ENCODE data around the gene B4GALNT1. TPM values are rescaled to one million over a fixed set of nuclear protein-coding genes. Genes with fewer than 3 reads are reported as not detected.

The B4GALNT1 gene
- total RNA-seq, 1 experiment from 2014 or later, result 11.1 TPM

GRCh38 chr12:57617942-57618341 is 15.1 kb downstream of the B4GALNT1 start:
- H3K36me3 Mint-ChIP-seq (ENCODE audit: insufficient read depth, unreplicated experiment), result no peaks in the 10 kb centered on the region
- no peaks in the 10 kb centered on the region for H3K9me3 Mint-ChIP-seq (ENCODE audit: low read depth, unreplicated experiment)
- no peak for TF ChIP-seq CTCF (IDR thresholded peaks at IDR 0.05; ENCODE audit: unreplicated experiment)
- BruUV-seq (replicated peaks), result no TSS peak
- intact Hi-C loops (cut with micrococcal nuclease; ENCODE audit: unreplicated experiment), result no loop called here
- no peak overlapping the region for H3K27ac Mint-ChIP-seq (ENCODE audit: unreplicated experiment)
- DNase-seq, result no peak
- CTCF ChIA-PET, result no interaction called here
- peaks cover 15% of the 10 kb centered on the region for H3K4me1 Mint-ChIP-seq (ENCODE audit: low read depth, unreplicated experiment)
- H3K27me3 Mint-ChIP-seq (ENCODE audit: unreplicated experiment), result peaks cover 100% of the 10 kb centered on the region
- no peak overlapping the region for H3K4me3 Mint-ChIP-seq (ENCODE audit: low read depth, unreplicated experiment)

- no peak for DNase-seq
- H3K4me1 Mint-ChIP-seq (ENCODE audit: low read depth, unreplicated experiment), result peaks cover 6% of the 10 kb centered on the region
- H3K36me3 Mint-ChIP-seq (ENCODE audit: insufficient read depth, unreplicated experiment), result no peaks in the 10 kb centered on the region
- no peak overlapping the region for H3K4me3 Mint-ChIP-seq (ENCODE audit: low read depth, unreplicated experiment)
- no peaks in the 10 kb centered on the region for H3K9me3 Mint-ChIP-seq (ENCODE audit: low read depth, unreplicated experiment)
- peaks cover 98% of the 10 kb centered on the region for H3K27me3 Mint-ChIP-seq (ENCODE audit: unreplicated experiment)
- TF ChIP-seq CTCF (IDR thresholded peaks at IDR 0.05; ENCODE audit: unreplicated experiment), result no peak
- no peak overlapping the region for H3K27ac Mint-ChIP-seq (ENCODE audit: unreplicated experiment)
- no TSS peak for BruUV-seq (replicated peaks)
- CTCF ChIA-PET, result no interaction called here
- intact Hi-C loops (cut with micrococcal nuclease; ENCODE audit: unreplicated experiment), result no loop called here
Measured at GRCh38 chr12:57616383-57617101, 16.5 kb downstream of the B4GALNT1 start.

- intact Hi-C loops (cut with micrococcal nuclease; ENCODE audit: unreplicated experiment), result no loop called here
- DNase-seq, result no peak
- peaks cover 3% of the 10 kb centered on the region for H3K4me1 Mint-ChIP-seq (ENCODE audit: low read depth, unreplicated experiment)
- H3K36me3 Mint-ChIP-seq (ENCODE audit: insufficient read depth, unreplicated experiment), result no peaks in the 10 kb centered on the region
- H3K27ac Mint-ChIP-seq (ENCODE audit: unreplicated experiment), result no peak overlapping the region
- no peaks in the 10 kb centered on the region for H3K9me3 Mint-ChIP-seq (ENCODE audit: low read depth, unreplicated experiment)
- peaks cover 93% of the 10 kb centered on the region for H3K27me3 Mint-ChIP-seq (ENCODE audit: unreplicated experiment)
- H3K4me3 Mint-ChIP-seq (ENCODE audit: low read depth, unreplicated experiment), result no peak overlapping the region
- CTCF ChIA-PET, result no interaction called here
- no peak for TF ChIP-seq CTCF (IDR thresholded peaks at IDR 0.05; ENCODE audit: unreplicated experiment)
- BruUV-seq (replicated peaks), result no TSS peak
Measured at GRCh38 chr12:57615637-57616036, 17.4 kb downstream of the B4GALNT1 start.

- H3K27me3 Mint-ChIP-seq (ENCODE audit: unreplicated experiment), result peaks cover 93% of the 10 kb centered on the region
- CTCF ChIA-PET, result no interaction called here
Measured at GRCh38 chr12:57614948-57615500, 18.0 kb downstream of the B4GALNT1 start.

More at GRCh38 chr12:57614948-57615500, 18.0 kb downstream of the B4GALNT1 start:
- TF ChIP-seq CTCF (IDR thresholded peaks at IDR 0.05; ENCODE audit: unreplicated experiment), result no peak
- Mint-ChIP-seq H3K4me3 (ENCODE audit: low read depth, unreplicated experiment) (no peak overlapping the region), H3K36me3 (ENCODE audit: insufficient read depth, unreplicated experiment) (no peaks in the 10 kb centered on the region), H3K27ac (ENCODE audit: unreplicated experiment) (no peak overlapping the region), H3K9me3 (ENCODE audit: low read depth, unreplicated experiment) (no peaks in the 10 kb centered on the region), H3K4me1 (ENCODE audit: low read depth, unreplicated experiment) (no peaks in the 10 kb centered on the region)
- DNase-seq, result no peak
- no TSS peak for BruUV-seq (replicated peaks)
- intact Hi-C loops (cut with micrococcal nuclease; ENCODE audit: unreplicated experiment), result no loop called here
